ENCODE measurements around the gene PRKN. TPM values are rescaled to one million over a fixed set of nuclear protein-coding genes. Genes with fewer than 3 reads are reported as not detected.
"Not testable (repeated sequence)": the region's sequence is repeated elsewhere in the genome, so short reads cannot be mapped to it uniquely, and the experiment has no call there.

PRKN gene
- total and polyA plus RNA-seq, 4 experiments from 2014 or later: 0.50 to 5.3 (median 2.9) TPM

DNA sequence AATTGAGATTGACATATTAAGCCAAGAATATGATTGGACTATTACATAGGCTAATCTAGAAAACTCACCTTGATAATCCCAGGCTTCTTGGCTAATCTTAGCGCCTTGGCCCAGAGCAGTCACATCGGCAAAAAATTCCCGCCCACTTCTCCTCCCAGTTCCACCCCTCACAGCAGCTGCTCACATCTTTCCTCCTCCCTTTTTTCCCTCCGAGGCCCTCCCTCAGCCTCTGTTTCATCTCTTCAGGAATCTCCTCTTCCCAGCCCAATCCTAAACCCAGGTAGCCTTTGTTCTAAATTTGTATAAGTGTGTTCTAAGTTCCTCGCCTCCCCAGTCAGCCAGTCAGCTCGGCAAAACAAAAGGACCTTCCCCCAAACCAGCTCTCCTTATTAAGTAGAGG lies 184.3 kb downstream of the PRKN start:
- Mint-ChIP-seq H3K9me3 (peaks cover 0 to 4% (median 0%) of the 10 kb centered on the region in 8 donors), H3K4me1 (no peaks in the 10 kb centered on the region), H3K4me3 (no peak overlapping the region), H3K27ac (no peak overlapping the region), H3K36me3 (no peaks in the 10 kb centered on the region), H3K27me3 (no peaks in the 10 kb centered on the region)
- H3K36me3 ChIP-seq (ENCODE audit: insufficient read depth, low read length): no peaks in the 10 kb centered on the region
- no peaks in the 10 kb centered on the region for H3K9me3 ChIP-seq (ENCODE audit: control insufficient read depth in 1 of 2, low read length in 2 of 2)
- DNase-seq: no peak
- POLR2A ChIA-PET (ENCODE audit: partially characterized antibody): no interaction called here
- intact Hi-C loops (cut with micrococcal nuclease): no loop called here
- CTCF ChIA-PET (ENCODE audit: partially characterized antibody): no interaction called here
- no peaks in the 10 kb centered on the region for H3K27me3 ChIP-seq (ENCODE audit: insufficient read depth, low read length)
- H3K4me3 ChIP-seq (ENCODE audit: low read length in 2 of 2): no peak overlapping the region
- H3K27ac ChIP-seq (ENCODE audit: low read depth, low read length): no peak overlapping the region
- H3K4me1 ChIP-seq (ENCODE audit: insufficient read depth, low read length): no peaks in the 10 kb centered on the region

DNA sequence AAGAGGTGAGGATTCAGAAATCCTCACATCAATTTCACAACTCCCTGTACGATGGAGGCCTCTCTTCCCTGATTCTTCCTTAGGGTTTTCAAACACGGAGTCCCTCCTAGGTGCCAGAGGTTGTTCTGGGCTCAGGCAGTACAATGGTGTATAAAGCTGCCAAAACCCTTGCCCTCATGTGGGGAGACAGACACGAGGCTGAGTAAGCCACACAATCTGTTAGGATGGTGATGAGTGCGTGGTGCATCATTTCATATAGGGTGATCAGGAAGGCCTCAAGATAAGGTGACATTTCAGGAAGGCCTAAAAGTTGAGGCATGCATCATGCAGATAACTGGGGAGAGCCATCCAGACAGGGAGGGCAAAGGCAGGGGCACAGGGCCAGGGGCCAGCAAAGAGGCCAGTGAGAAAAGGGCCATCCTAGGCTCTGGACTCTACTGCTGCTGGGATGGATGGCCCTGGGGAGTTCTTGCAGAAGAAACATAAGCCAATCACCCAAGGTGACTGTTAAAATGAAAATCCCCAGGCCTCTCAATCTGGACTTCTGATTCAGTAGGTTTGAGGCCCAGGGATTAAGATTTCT lies 186.5 kb downstream of the PRKN start:
- no peak for DNase-seq
- Histone ChIP-seq H3K27ac (ENCODE audit: low read depth, low read length) (no peak overlapping the region), H3K36me3 (ENCODE audit: insufficient read depth, low read length) (no peaks in the 10 kb centered on the region), H3K27me3 (ENCODE audit: insufficient read depth, low read length) (no peaks in the 10 kb centered on the region), H3K4me1 (ENCODE audit: insufficient read depth, low read length) (no peaks in the 10 kb centered on the region), H3K9me3 (ENCODE audit: control insufficient read depth in 1 of 2, low read length in 2 of 2) (no peaks in the 10 kb centered on the region), H3K4me3 (ENCODE audit: low read length in 2 of 2) (no peak overlapping the region)
- intact Hi-C loops (cut with micrococcal nuclease): no loop called here
- ChIA-PET POLR2A (ENCODE audit: partially characterized antibody) (no interaction called here), CTCF (ENCODE audit: partially characterized antibody) (no interaction called here)
- Mint-ChIP-seq H3K27me3 (no peaks in the 10 kb centered on the region), H3K4me1 (no peaks in the 10 kb centered on the region), H3K36me3 (no peaks in the 10 kb centered on the region), H3K27ac (no peak overlapping the region), H3K9me3 (peaks cover 0 to 4% (median under 1%) of the 10 kb centered on the region in 8 donors), H3K4me3 (no peak overlapping the region)

DNA sequence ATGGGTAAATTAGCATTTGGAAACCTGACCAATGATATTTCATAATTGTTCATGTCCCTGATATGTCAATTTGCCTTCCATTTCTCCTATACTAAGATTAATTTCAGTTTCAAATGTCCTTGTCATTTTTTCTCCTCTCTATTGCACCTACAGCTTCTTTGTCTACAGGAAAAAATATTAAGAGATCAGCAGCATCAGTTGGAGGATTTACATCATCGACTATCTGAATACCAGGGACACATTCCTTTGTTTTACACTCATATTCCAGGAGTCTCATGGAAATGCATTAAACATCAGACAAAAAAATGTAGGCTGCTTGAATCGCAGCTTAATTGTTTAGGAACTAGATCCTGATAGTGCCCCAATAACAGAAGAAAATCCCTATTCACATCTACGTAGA lies 188.2 kb downstream of the PRKN start:
- Histone ChIP-seq H3K4me1 (ENCODE audit: insufficient read depth, low read length) (no peaks in the 10 kb centered on the region), H3K9me3 (ENCODE audit: control insufficient read depth in 1 of 2, low read length in 2 of 2) (no peaks in the 10 kb centered on the region), H3K27ac (ENCODE audit: low read depth, low read length) (no peak overlapping the region), H3K4me3 (ENCODE audit: low read length in 2 of 2) (no peak overlapping the region), H3K36me3 (ENCODE audit: insufficient read depth, low read length) (no peaks in the 10 kb centered on the region), H3K27me3 (ENCODE audit: insufficient read depth, low read length) (no peaks in the 10 kb centered on the region)
- intact Hi-C loops (cut with micrococcal nuclease): no loop called here
- Mint-ChIP-seq H3K9me3 (peaks cover 0 to 4% (median 2%) of the 10 kb centered on the region in 8 donors), H3K36me3 (no peaks in the 10 kb centered on the region), H3K4me3 (no peak overlapping the region), H3K4me1 (no peaks in the 10 kb centered on the region), H3K27me3 (no peaks in the 10 kb centered on the region), H3K27ac (no peak overlapping the region)
- CTCF ChIA-PET (ENCODE audit: partially characterized antibody): no interaction called here
- no peak for DNase-seq
- POLR2A ChIA-PET (ENCODE audit: partially characterized antibody): no interaction called here

DNA sequence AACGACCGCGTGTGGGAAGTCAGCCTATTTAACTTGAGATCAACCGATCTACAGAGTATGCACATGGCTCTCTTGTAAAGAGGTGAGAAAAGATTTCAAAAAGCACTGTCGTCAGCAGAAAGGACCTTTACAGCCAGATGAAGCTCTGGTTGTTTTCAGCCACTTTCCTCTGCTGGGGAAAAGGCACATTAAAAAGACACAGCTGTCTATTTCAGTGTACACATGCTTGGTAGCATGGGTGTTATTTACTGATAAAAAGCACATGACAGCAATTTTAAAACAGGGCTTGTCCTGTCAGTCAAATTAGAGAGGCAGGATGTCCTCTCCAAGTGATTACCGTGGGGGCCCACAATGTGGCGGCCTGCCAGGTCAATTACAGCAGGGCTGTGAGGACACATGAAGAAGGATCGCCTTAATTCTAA lies 188.9 kb downstream of the PRKN start:
- CTCF ChIA-PET (ENCODE audit: partially characterized antibody): no interaction called here
- H3K36me3 Mint-ChIP-seq: no peaks in the 10 kb centered on the region
- H3K27ac Mint-ChIP-seq: no peak overlapping the region
- H3K9me3 Mint-ChIP-seq: peaks cover 0 to 4% (median 2%) of the 10 kb centered on the region in 8 donors
- DNase-seq: no peak
- intact Hi-C loops (cut with micrococcal nuclease): no loop called here
- H3K27me3 Mint-ChIP-seq: no peaks in the 10 kb centered on the region
- no peaks in the 10 kb centered on the region for H3K4me1 Mint-ChIP-seq
- Histone ChIP-seq H3K4me3 (ENCODE audit: low read length in 2 of 2) (no peak overlapping the region), H3K4me1 (ENCODE audit: insufficient read depth, low read length) (no peaks in the 10 kb centered on the region), H3K27me3 (ENCODE audit: insufficient read depth, low read length) (no peaks in the 10 kb centered on the region), H3K27ac (ENCODE audit: low read depth, low read length) (no peak overlapping the region), H3K36me3 (ENCODE audit: insufficient read depth, low read length) (no peaks in the 10 kb centered on the region), H3K9me3 (ENCODE audit: control insufficient read depth in 1 of 2, low read length in 2 of 2) (no peaks in the 10 kb centered on the region)
- POLR2A ChIA-PET (ENCODE audit: partially characterized antibody): no interaction called here
- H3K4me3 Mint-ChIP-seq: no peak overlapping the region

DNA sequence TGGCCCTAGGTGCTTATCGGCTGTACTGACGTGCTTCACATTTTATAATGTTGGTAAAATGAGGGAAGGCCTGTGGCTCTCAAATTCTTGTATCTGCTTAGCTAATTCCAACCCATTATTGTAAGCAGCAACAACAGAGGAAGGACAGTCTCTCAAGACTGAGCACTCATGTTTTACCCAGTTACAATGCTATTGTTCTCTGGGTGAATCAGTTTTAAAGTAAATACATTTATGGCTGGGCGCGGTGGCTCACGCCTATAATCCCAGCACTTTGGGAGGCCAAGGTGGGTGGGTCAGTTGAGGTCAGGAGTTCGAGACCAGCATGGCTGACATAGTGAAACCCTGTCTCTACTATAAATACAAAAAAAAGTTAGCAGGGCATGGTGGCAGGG lies 194.6 kb downstream of the PRKN start:
- H3K27ac ChIP-seq (ENCODE audit: low read depth, low read length): no peak overlapping the region
- peaks cover 0 to 4% (median 0%) of the 10 kb centered on the region in 8 donors for H3K9me3 Mint-ChIP-seq
- no peak overlapping the region for H3K27ac Mint-ChIP-seq
- H3K4me3 ChIP-seq (ENCODE audit: low read length in 2 of 2): no peak overlapping the region
- no peak overlapping the region for H3K4me3 Mint-ChIP-seq
- peaks cover 0 to 1% (median 0%) of the 10 kb centered on the region in 4 donors for H3K4me1 Mint-ChIP-seq
- no peaks in the 10 kb centered on the region for H3K4me1 ChIP-seq (ENCODE audit: insufficient read depth, low read length)
- intact Hi-C loops (cut with micrococcal nuclease): no loop called here
- POLR2A ChIA-PET (ENCODE audit: partially characterized antibody): no interaction called here
- H3K27me3 ChIP-seq (ENCODE audit: insufficient read depth, low read length): no peaks in the 10 kb centered on the region
- H3K36me3 Mint-ChIP-seq: no peaks in the 10 kb centered on the region
- CTCF ChIA-PET (ENCODE audit: partially characterized antibody): no interaction called here
- H3K27me3 Mint-ChIP-seq: no peaks in the 10 kb centered on the region
- no peaks in the 10 kb centered on the region for H3K9me3 ChIP-seq (ENCODE audit: control insufficient read depth in 1 of 2, low read length in 2 of 2)
- no peak for DNase-seq
- no peaks in the 10 kb centered on the region for H3K36me3 ChIP-seq (ENCODE audit: insufficient read depth, low read length)

DNA sequence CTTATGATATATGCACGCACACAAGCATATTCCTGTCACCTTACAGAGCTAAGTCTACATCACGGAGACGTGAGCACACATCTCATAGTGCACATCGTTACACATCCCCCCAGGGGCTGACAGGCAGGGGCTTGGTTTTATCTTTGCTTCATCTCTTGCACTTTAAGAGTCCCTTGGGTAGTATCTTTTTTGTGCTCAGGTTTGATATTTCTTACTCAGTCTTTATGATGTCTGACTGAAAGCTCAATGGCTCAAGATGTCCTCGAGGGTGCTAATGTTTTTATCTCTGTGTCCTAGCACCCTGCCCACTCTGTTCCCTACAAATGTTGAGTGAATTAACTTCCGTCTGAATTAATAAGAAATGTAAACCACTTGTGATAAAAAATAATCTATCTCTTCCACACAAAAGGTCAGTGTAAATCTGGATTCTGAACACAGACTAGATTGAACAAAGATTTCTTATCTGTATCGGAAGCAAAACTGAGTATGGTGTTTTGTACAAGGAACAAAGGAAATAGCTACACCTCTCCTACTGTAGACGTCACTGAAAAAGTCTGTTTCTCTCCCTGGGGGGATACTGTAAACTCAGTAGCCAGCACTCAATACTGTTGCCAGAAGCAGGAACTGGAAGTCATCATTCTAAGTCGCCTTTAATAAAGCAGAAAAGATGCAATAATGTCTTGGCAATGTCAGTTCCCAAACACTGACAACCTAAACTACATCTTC lies 195.1 kb downstream of the PRKN start:
- ChIA-PET POLR2A (ENCODE audit: partially characterized antibody) (no interaction called here), CTCF (ENCODE audit: partially characterized antibody) (no interaction called here)
- no peaks in the 10 kb centered on the region for H3K9me3 ChIP-seq (ENCODE audit: control insufficient read depth in 1 of 2, low read length in 2 of 2)
- no peak overlapping the region for H3K27ac Mint-ChIP-seq
- intact Hi-C loops (cut with micrococcal nuclease): no loop called here
- H3K4me3 Mint-ChIP-seq: no peak overlapping the region
- H3K27me3 Mint-ChIP-seq: no peaks in the 10 kb centered on the region
- H3K27me3 ChIP-seq (ENCODE audit: insufficient read depth, low read length): no peaks in the 10 kb centered on the region
- H3K4me1 Mint-ChIP-seq: peaks cover 0 to 1% (median 0%) of the 10 kb centered on the region in 4 donors
- H3K9me3 Mint-ChIP-seq: peaks cover 0 to 4% (median 0%) of the 10 kb centered on the region in 8 donors
- no peak overlapping the region for H3K27ac ChIP-seq (ENCODE audit: low read depth, low read length)
- H3K4me1 ChIP-seq (ENCODE audit: insufficient read depth, low read length): no peaks in the 10 kb centered on the region
- no peaks in the 10 kb centered on the region for H3K36me3 ChIP-seq (ENCODE audit: insufficient read depth, low read length)
- no peaks in the 10 kb centered on the region for H3K36me3 Mint-ChIP-seq
- H3K4me3 ChIP-seq (ENCODE audit: low read length in 2 of 2): no peak overlapping the region
- no peak for DNase-seq

DNA sequence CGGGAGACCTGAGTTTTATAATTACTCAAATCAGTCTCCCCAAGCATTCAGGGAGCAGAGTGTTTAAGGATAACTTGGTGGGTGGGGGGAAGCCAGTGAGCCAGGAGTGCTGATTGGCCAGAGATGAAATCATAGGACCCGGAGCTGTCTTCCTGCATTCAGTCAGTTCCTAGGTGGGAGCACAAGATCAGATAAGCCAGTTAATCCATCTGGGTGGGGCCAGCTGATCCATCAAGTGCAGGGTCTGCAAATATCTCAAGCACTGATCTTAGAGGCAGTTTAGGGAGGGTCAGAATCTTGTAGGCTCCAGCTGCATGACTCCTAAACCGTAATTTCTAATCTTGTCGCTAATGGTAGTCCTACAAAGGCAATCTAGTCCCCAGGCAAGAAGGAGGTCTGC lies 196.2 kb downstream of the PRKN start:
- intact Hi-C loops (cut with micrococcal nuclease): not testable (repeated sequence)

More for the DNA sequence above, 196.2 kb downstream of the PRKN start:
- H3K9me3 ChIP-seq (ENCODE audit: control insufficient read depth in 1 of 2, low read length in 2 of 2); H3K27ac Mint-ChIP-seq; H3K27ac ChIP-seq (ENCODE audit: low read depth, low read length); POLR2A ChIA-PET (ENCODE audit: partially characterized antibody); H3K36me3 ChIP-seq (ENCODE audit: insufficient read depth, low read length); H3K4me1 Mint-ChIP-seq; H3K9me3 Mint-ChIP-seq; H3K4me1 ChIP-seq (ENCODE audit: insufficient read depth, low read length); H3K4me3 ChIP-seq (ENCODE audit: low read length in 2 of 2); DNase-seq; H3K27me3 ChIP-seq (ENCODE audit: insufficient read depth, low read length); CTCF ChIA-PET (ENCODE audit: partially characterized antibody); H3K36me3 Mint-ChIP-seq; H3K27me3 Mint-ChIP-seq; H3K4me3 Mint-ChIP-seq: not testable (repeated sequence)
